ENCODE results near the gene C1orf50. TPM values are rescaled to one million over a fixed set of nuclear protein-coding genes. Genes with fewer than 3 reads are reported as not detected.

C1orf50 gene
- total RNA-seq, 4 donors from 2014 or later, result 3.0 to 5.0 (median 3.6) TPM

- H3K4me3 ChIP-seq, result no peak overlapping the region
- no peak overlapping the region for H3K27ac ChIP-seq (replicated peaks in 1 of 4)
- WGBS, result 92% methylated on average over 4 of the region's 4 CpGs
- no peaks in the 10 kb centered on the region for H3K9me3 ChIP-seq
- peaks cover 0 to 8% (median 3%) of the 10 kb centered on the region in 4 donors for H3K36me3 ChIP-seq
- intact Hi-C loops (cut with DNase I), result no loop called here
- no peak for TF ChIP-seq CTCF (IDR thresholded peaks at IDR 0.05)
- peaks cover 0 to 20% (median 15%) of the 10 kb centered on the region in 4 donors for H3K4me1 ChIP-seq
- no peaks in the 10 kb centered on the region for H3K27me3 ChIP-seq
- DNase-seq (ENCODE audit: extremely low spot score), result no peak
Observed at GRCh38 chr1:42824481-42825035, 57.5 kb downstream of the C1orf50 start.

DNA sequence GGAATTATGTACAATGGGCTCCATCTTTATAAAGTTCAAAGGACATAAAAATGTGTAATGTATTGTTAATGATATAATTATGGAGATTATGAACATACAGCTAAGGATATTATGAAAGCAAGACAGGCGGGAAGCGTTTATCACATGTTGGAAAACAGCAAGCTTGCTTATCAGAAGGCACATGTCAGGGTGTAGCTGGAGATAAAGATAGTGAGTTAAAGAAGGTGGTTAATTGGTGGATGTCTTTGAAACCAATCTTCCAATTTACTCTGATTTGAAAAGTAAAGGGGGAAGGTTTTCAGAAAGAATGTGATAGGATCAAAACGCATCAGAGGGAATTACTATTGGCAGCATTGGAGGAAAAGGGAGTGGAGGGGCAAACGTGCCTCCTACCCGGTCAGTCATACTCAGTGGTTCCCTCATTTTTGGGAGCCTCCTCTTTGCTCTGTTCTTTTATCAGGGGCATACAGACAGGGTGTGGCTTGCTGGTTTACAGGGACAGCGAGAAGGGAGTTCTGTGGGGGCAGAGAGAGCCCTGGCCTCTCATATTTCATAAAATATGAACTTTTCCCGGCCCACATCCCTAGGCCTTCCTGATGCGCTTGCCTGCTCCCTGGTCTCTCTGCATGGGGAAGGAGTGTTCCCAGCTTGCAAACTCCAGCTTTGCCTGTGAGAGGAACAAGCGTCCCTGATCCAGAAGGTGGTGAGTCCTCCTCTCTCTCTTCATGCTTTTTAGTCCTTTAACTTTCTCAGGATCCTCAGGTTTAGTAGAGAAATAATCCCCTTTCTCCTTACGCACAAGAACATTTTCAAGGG, 58.2 kb downstream of the C1orf50 start:
- Histone ChIP-seq H3K36me3 (peaks cover 0 to 12% (median 6%) of the 10 kb centered on the region in 4 donors), H3K27me3 (no peaks in the 10 kb centered on the region), H3K4me3 (no peak overlapping the region), H3K9me3 (no peaks in the 10 kb centered on the region), H3K27ac (replicated peaks in 1 of 4) (no peak overlapping the region), H3K4me1 (peaks cover 0 to 17% (median 15%) of the 10 kb centered on the region in 4 donors)
- intact Hi-C loops (cut with DNase I), result no loop called here
- TF ChIP-seq CTCF (IDR thresholded peaks at IDR 0.05) (no peak), EP300 (IDR thresholded peaks at IDR 0.05) (no peak), POLR2AphosphoS5 (IDR thresholded peaks at IDR 0.05) (no peak)
- WGBS, result 78% methylated on average over 10 of the region's 10 CpGs
- DNase-seq (ENCODE audit: extremely low spot score), result no peak

Other genes starting within 250 kb of the C1orf50 start
- 10 to 100 TPM; 12.5 to 17.2 (median 15.0) TPM for gene PPIH, start 108.8 kb upstream of the C1orf50 start, total RNA-seq
- 100 to 1,000 TPM; 778 to 889 (median 812) TPM for gene YBX1, start 84.8 kb upstream of the C1orf50 start, total RNA-seq
- gene CLDN19, start 27.0 kb upstream of the C1orf50 start, total RNA-seq, result 1 to 10 TPM in 2 of 4 donors, under 1 TPM in 1, not detected in 1; 0.99 to 1.9 (median 1.1) TPM
- 10 to 100 TPM; 19.5 to 33.5 (median 24.9) TPM for gene P3H1, start 221 bp upstream of the C1orf50 start, total RNA-seq
- gene TMEM269, start 17.7 kb downstream of the C1orf50 start, total RNA-seq, result under 1 TPM in 1 of 4 donors, not detected in 3; 0.06 TPM
- gene ERMAP, start 49.9 kb downstream of the C1orf50 start, total RNA-seq, result 10 to 100 TPM in 1 of 4 donors, 1 to 10 TPM in 3; 5.8 to 14.1 (median 9.1) TPM
- 10 to 100 TPM; 19.1 to 39.5 (median 23.1) TPM for gene SVBP, start 50.1 kb downstream of the C1orf50 start, total RNA-seq
- gene ZNF691, start 79.4 kb downstream of the C1orf50 start, total RNA-seq, result 10 to 100 TPM in 3 of 4 donors, 1 to 10 TPM in 1; 10.0 to 14.2 (median 12.7) TPM
- 10 to 100 TPM; 17.4 to 63.6 (median 31.8) TPM for gene SLC2A1, start 191.6 kb downstream of the C1orf50 start, total RNA-seq